Endometrial microvascular endothelial cells (primary cell): ENCODE data around the gene PANK4. TPM values are rescaled to one million over a fixed set of nuclear protein-coding genes. Genes with fewer than 3 reads are reported as not detected.
"Not testable (repeated sequence)": the region's sequence is repeated elsewhere in the genome, so short reads cannot be mapped to it uniquely, and the experiment has no call there.

Experiments
- in situ Hi-C: cut with HindIII; loops from 2 replicates; pipeline ENCODE4 v1.10.0; 2017; ENCODE audit warnings: low sequenced_read_pairs, low pct_unique_long_range_greater_than_20kb; ENCODE audit errors: inconsistent ontology term
- total RNA-seq: library from RNA; depleted of rRNA; stranded (reverse); fragments of >200 nt; gene quantifications from one replicate; pipeline ENCODE4 v1.2.3, GENCODE V29; 2015; ENCODE audit errors: inconsistent ontology term

PANK4 gene
- total RNA-seq, 1 donor from 2014 or later = 35.4 TPM

GRCh38 chr1:2459102-2459753 lies 67.2 kb downstream of the PANK4 start:
- in situ Hi-C loops = not testable (repeated sequence)

- in situ Hi-C loops = no loop called here
Measured at GRCh38 chr1:2458687-2459086, 67.7 kb downstream of the PANK4 start.

Other genes starting within 250 kb of the PANK4 start
- gene MORN1, start 135.0 kb downstream of the PANK4 start, total RNA-seq = 2.4 TPM
- gene RER1, start 134.8 kb downstream of the PANK4 start, total RNA-seq = 132 TPM
- 38.6 TPM for gene PEX10, start 114.0 kb downstream of the PANK4 start, total RNA-seq
- gene PLCH2, start 50.3 kb downstream of the PANK4 start, total RNA-seq = not detected
- gene HES5, start 3.7 kb upstream of the PANK4 start, total RNA-seq = not detected
- gene TNFRSF14, start 29.8 kb upstream of the PANK4 start, total RNA-seq = 41.4 TPM
- 45.2 TPM for gene PRXL2B, start 60.2 kb upstream of the PANK4 start, total RNA-seq
- gene MMEL1, start 106.4 kb upstream of the PANK4 start, total RNA-seq = 0.28 TPM